HEK293T (cell line): ENCODE results near the gene TECTB.

Experiments used
- CTCF ChIA-PET: fragments of 350-600 bp; formaldehyde crosslinking; extraction: SDS; loops from one replicate; lab custom pipeline; 2021; ENCODE audit warnings: antibody characterized with exemption, inconsistent platforms; lab: Yijun Ruan, JAX
- POLR2A ChIA-PET: fragments of 350-600 bp; formaldehyde crosslinking; extraction: SDS; loops from one replicate; lab custom pipeline; 2020; ENCODE audit warnings: antibody characterized with exemption, inconsistent platforms; lab: Yijun Ruan, JAX
- DNase-seq: peaks from one replicate; pipeline ENCODE4 v3.0.0; 2012; ENCODE audit warnings: mixed read lengths; ENCODE audit errors: extremely low spot score
- ARNT ChIP-seq: fragments of 450-650 bp; IDR thresholded peaks from 2 replicates; pipeline ENCODE4 v1.6.1; 2017; ENCODE audit warnings: mild to moderate bottlenecking
- BHLHE40 ChIP-seq: fragments of 450-650 bp; IDR thresholded peaks from 2 replicates; pipeline ENCODE4 v1.6.1; 2016; ENCODE audit warnings: mild to moderate bottlenecking, moderate library complexity, borderline replicate concordance
- CTBP1 ChIP-seq: fragments of 450-650 bp; IDR thresholded peaks from 2 replicates; pipeline ENCODE4 v1.6.1; 2016; ENCODE audit warnings: borderline replicate concordance
- ELF4 ChIP-seq: fragments of 450-650 bp; IDR thresholded peaks from 2 replicates; pipeline ENCODE4 v1.6.1; 2017; ENCODE audit warnings: antibody characterized with exemption
- FOXA1 ChIP-seq: fragments of 450-650 bp; IDR thresholded peaks from 2 replicates; pipeline ENCODE4 v1.6.1; 2016; ENCODE audit warnings: mild to moderate bottlenecking
- FOXK2 ChIP-seq: fragments of 450-650 bp; IDR thresholded peaks from 2 replicates; pipeline ENCODE4 v1.6.1; 2016; ENCODE audit warnings: mild to moderate bottlenecking
- FOXM1 ChIP-seq: fragments of 450-650 bp; IDR thresholded peaks from 2 replicates; pipeline ENCODE4 v1.6.1; 2017; ENCODE audit warnings: mild to moderate bottlenecking, borderline replicate concordance
- HDGF ChIP-seq: fragments of 450-650 bp; IDR thresholded peaks from 2 replicates; pipeline ENCODE4 v1.6.1; 2017; ENCODE audit warnings: antibody characterized with exemption, borderline replicate concordance
- L3MBTL2 ChIP-seq: fragments of 450-650 bp; conservative IDR thresholded peaks from 2 replicates; pipeline ENCODE4 v1.6.1; 2016; ENCODE audit warnings: mild to moderate bottlenecking
- LEF1 ChIP-seq: fragments of 450-650 bp; IDR thresholded peaks from 2 replicates; pipeline ENCODE4 v1.6.1; 2017; ENCODE audit warnings: mild to moderate bottlenecking, borderline replicate concordance
- NFRKB ChIP-seq: fragments of 450-650 bp; IDR thresholded peaks from 2 replicates; pipeline ENCODE4 v1.6.1; 2016; ENCODE audit warnings: mild to moderate bottlenecking, moderate library complexity
- PKNOX1 ChIP-seq: fragments of 450-650 bp; IDR thresholded peaks from 2 replicates; pipeline ENCODE4 v1.6.1; 2016
- SP1 ChIP-seq: fragments of 450-650 bp; IDR thresholded peaks from 2 replicates; pipeline ENCODE4 v1.6.1; 2017
- SUZ12 ChIP-seq: fragments of 450-650 bp; IDR thresholded peaks from 2 replicates; pipeline ENCODE4 v1.6.1; 2016; ENCODE audit warnings: mild to moderate bottlenecking
- TARDBP ChIP-seq: fragments of 450-650 bp; IDR thresholded peaks from 2 replicates; pipeline ENCODE4 v1.6.1; 2016
- ZNF384 ChIP-seq: fragments of 450-650 bp; IDR thresholded peaks from 2 replicates; pipeline ENCODE4 v1.6.1; 2016

TECTB gene

DNA sequence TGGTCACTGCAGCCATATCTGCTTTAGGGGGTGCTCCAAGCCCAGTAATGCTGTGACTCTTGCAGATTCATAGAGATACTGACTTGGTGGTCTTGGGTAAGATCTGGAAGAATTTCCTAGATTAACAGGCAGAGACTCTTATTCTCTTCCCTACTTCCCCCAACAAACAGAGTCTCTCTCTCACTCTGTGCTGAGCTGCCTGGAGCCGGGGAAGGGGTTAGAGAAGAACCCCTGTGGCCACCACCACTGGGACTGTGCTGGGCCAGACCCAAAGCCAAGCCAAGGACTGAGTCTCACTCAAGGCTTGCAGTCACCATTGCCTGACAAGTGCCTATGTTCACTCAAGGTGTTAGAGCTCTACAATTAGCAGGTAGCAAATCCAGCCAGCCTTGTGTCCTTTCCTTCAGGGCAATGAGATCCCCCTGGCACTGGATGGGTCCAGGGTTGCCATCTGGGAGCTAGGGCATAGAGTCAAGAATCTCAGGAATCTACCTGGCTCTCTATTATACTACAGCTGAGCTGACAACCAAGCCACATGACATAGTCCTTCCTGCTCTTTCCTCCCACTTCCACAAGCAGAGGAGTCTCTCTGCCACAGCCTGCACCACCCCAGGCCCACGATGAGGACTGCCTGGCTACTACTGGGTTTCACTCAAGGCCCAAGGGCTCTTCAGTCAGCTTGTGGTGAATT is 41.4 kb upstream of the TECTB start:
- CTCF ChIA-PET, result no interaction called here
- POLR2A ChIA-PET, result no interaction called here
- TF ChIP-seq LEF1 (no peak), SUZ12 (no peak), HDGF (no peak), FOXM1 (no peak), NFRKB (no peak), TARDBP (no peak), PKNOX1 (no peak), CTBP1 (no peak), FOXK2 (no peak), L3MBTL2 (no peak), ELF4 (no peak), BHLHE40 (no peak), ZNF384 (no peak), SP1 (no peak), ARNT (no peak), FOXA1 (no peak)
- DNase-seq, result no peak

DNA sequence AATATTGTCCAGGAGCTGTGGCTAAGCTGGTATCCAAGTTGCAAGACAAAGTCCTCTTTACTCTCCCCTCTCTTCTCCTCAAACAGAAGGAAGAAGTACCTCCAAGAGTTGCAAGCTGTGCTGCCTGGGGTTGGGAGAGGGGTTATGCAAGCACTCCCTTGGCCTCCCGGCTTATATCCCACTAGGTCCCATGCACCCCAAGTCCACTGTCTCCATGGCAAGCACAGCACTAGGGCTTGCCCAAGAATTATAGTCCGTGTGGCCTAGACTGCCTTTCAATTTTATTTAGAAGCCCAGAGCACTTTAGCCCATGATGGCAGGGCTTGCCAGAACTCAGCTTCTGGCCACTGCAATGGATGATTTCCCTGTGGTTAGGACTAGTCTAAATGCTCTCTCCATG is 40.4 kb upstream of the TECTB start:
- DNase-seq, result no peak
- no peak for TF ChIP-seq FOXA1
- TF ChIP-seq FOXM1, result no peak
- TF ChIP-seq SUZ12, result no peak
- TF ChIP-seq HDGF, result no peak
- no peak for TF ChIP-seq SP1
- no peak for TF ChIP-seq ZNF384
- no peak for TF ChIP-seq ARNT
- no peak for TF ChIP-seq FOXK2
- no peak for TF ChIP-seq PKNOX1
- TF ChIP-seq CTBP1, result no peak
- no peak for TF ChIP-seq L3MBTL2
- no peak for TF ChIP-seq TARDBP
- TF ChIP-seq LEF1, result no peak
- no peak for TF ChIP-seq ELF4
- no peak for TF ChIP-seq NFRKB
- no peak for TF ChIP-seq BHLHE40
- ChIA-PET CTCF (no interaction called here), POLR2A (no interaction called here)

DNA sequence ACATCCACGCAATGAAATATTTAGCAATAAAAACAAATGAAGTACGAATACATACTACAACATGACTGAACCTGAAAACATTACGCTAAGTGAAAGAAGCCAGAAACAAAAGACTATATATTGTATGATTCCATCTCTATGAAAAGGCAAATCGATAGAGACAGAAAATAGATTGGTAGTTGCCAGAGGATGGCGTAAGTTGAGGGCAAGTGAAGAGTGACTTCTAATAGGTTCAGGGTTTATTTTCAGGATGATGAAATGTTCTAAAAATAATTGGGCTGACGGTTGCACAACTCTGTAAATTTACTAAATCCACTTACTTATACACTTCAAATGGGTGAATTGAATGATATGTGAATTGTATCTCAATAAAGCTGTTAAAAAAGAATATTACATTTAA is 39.5 kb upstream of the TECTB start:
- DNase-seq, result no peak
- POLR2A ChIA-PET, result no interaction called here
- CTCF ChIA-PET, result no interaction called here
- TF ChIP-seq SUZ12, result no peak
- TF ChIP-seq SP1, result no peak
- no peak for TF ChIP-seq ZNF384
- no peak for TF ChIP-seq FOXA1
- no peak for TF ChIP-seq PKNOX1
- no peak for TF ChIP-seq HDGF
- no peak for TF ChIP-seq ELF4
- no peak for TF ChIP-seq FOXM1
- TF ChIP-seq FOXK2, result no peak
- no peak for TF ChIP-seq L3MBTL2

DNA sequence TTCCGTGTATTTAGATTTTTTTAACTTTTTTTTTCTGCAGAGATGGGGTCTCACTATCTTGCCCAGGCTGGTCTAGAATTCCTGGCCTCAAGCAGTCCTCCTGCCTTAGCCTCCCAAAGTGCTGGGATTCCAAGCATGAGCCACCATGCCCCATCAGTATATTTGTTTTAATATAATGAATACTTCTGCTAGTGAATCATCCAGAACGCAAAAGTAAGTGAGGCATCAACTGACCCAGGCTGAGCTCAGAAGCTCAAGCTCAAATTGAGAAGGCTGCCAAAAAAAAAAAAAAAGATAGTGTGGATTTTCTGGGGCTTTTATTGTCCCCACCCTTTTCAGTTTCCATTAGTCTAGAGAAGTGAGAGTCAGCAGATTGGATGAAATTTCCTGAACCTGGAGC is 39.0 kb upstream of the TECTB start:
- POLR2A ChIA-PET, result no interaction called here
- CTCF ChIA-PET, result no interaction called here
- TF ChIP-seq FOXM1 (no peak), L3MBTL2 (no peak), NFRKB (no peak), BHLHE40 (no peak)
- DNase-seq, result no peak

- DNase-seq, result no peak
- POLR2A ChIA-PET, result no interaction called here
- CTCF ChIA-PET, result no interaction called here
- TF ChIP-seq LEF1, result no peak
- no peak for TF ChIP-seq ZNF384
- no peak for TF ChIP-seq NFRKB
- no peak for TF ChIP-seq FOXA1
- TF ChIP-seq ARNT, result no peak
- TF ChIP-seq TARDBP, result no peak
- no peak for TF ChIP-seq ELF4
- TF ChIP-seq L3MBTL2, result no peak
These were observed 35.4 kb upstream of the TECTB start for GRCh38 chr10:112247791-112248190.

DNA sequence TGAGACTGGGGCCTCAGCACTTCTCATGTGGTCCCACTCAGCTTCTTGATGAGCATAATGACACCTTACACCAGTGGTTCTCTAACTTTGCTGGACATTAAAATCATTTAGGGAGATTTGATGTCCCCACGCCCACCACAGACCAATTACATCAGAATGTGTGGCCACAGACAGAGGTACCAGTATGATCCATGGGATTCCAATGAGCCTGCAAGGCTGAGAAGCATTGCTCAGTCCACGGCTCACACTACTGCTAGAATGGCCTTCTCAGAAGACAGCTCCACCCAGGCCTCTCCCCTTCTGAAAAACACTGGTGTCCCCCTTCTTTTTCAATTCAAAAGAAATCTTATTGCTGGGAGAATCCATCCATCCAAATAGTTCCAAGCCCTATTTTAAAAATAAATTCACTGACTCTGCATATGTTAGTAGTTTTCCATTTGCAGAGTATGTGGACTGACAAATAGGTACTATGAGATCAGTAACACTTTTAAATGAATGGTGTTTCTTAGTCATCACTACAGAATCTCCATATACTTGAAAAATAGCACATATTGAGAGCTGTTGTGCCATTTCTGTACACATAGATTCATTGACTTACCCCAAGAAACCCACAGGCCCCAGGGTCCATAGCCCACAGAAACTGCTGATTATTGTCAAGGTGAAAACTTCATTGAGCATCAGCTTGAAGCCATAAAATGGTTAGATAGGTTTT is 34.5 kb upstream of the TECTB start:
- CTCF ChIA-PET, result no interaction called here

More for the DNA sequence above, 34.5 kb upstream of the TECTB start:
- DNase-seq, result no peak
- TF ChIP-seq CTBP1, result no peak
- no peak for TF ChIP-seq ZNF384
- TF ChIP-seq L3MBTL2, result no peak
- TF ChIP-seq SP1, result no peak
- TF ChIP-seq ELF4, result no peak
- TF ChIP-seq HDGF, result no peak
- TF ChIP-seq NFRKB, result no peak
- TF ChIP-seq SUZ12, result no peak
- no peak for TF ChIP-seq PKNOX1
- no peak for TF ChIP-seq BHLHE40
- no peak for TF ChIP-seq FOXA1
- POLR2A ChIA-PET, result no interaction called here
